Transverse colon (tissue), 4 donors: ENCODE data around the gene CACNA1C.

Experiments used
- CTCF ChIP-seq, 5 experiments: fragments of 200-600 bp in 3 of 5; fragments of 450-650 bp in 2 of 5; sonication (generic) in 3 of 5; IDR thresholded peaks; 1 replicate in 2 of 5; 2 replicates in 3 of 5; pipeline ENCODE4 v1.5.1; 2016 to 2017; ENCODE audit warnings: antibody characterized with exemption in 5 of 5, inconsistent platforms in 3 of 5, mild to moderate bottlenecking in 2 of 5, moderate library complexity in 1 of 5
- EP300 ChIP-seq: sonication (generic); formaldehyde crosslinking; IDR thresholded peaks from one replicate; pipeline ENCODE4 v1.6.1; 2017; ENCODE audit warnings: antibody characterized with exemption, low read depth
- POLR2A ChIP-seq: fragments of 450-650 bp; IDR thresholded peaks from one replicate; pipeline ENCODE4 v1.6.1; 2016; ENCODE audit warnings: antibody characterized with exemption, mild to moderate bottlenecking, moderate library complexity
- POLR2AphosphoS5 ChIP-seq, 3 donors: sonication (generic); formaldehyde crosslinking; IDR thresholded peaks; one replicate each; pipeline ENCODE4 v1.6.1; 2016; ENCODE audit warnings: antibody characterized with exemption in 3 of 3

- TF ChIP-seq CTCF (IDR thresholded peaks at IDR 0.05) (no peak), POLR2A (no peak), EP300 (no peak), POLR2AphosphoS5 (IDR thresholded peaks at IDR 0.05) (no peak)
Observed at GRCh38 chr12:2654741-2655140, 602.0 kb downstream of the CACNA1C start.
